GM12878 (cell line): ENCODE data around the gene ZCCHC18.

Source experiments
- CTCF ChIP-seq, 3 experiments: IDR thresholded peaks in 2 of 3; conservative IDR thresholded peaks in 1 of 3; 2 replicates each; pipeline ENCODE4 v1.5.1; 2011; ENCODE audit warnings: low read depth in 3 of 3, low read length in 3 of 3, mild to moderate bottlenecking in 3 of 3, control low read depth in 2 of 3, moderate library complexity in 2 of 3, inconsistent platforms in 1 of 3, mixed read lengths in 1 of 3; ENCODE audit not compliant: control insufficient read depth in 2 of 3, insufficient read depth in 1 of 3; ENCODE audit errors: extremely low read depth in 1 of 3
- EZH2 ChIP-seq: IDR thresholded peaks from 2 replicates; pipeline ENCODE4 v1.6.1; 2012; ENCODE audit warnings: low read depth, mild to moderate bottlenecking, control low read depth, inconsistent platforms, low read length, borderline replicate concordance; ENCODE audit not compliant: control insufficient read depth
- GABPA ChIP-seq: IDR thresholded peaks from 2 replicates; pipeline ENCODE4 v1.6.1; 2014; ENCODE audit warnings: antibody characterized with exemption, low read depth, mild to moderate bottlenecking, inconsistent platforms
- SMC3 ChIP-seq: IDR thresholded peaks from 2 replicates; pipeline ENCODE4 v1.6.1; 2011; ENCODE audit warnings: low read length, improper control_type of control experiment, borderline replicate concordance
- SP1 ChIP-seq: IDR thresholded peaks from one replicate; pipeline ENCODE4 v1.6.1; 2011; ENCODE audit warnings: low read depth, low read length
- USF1 ChIP-seq: IDR thresholded peaks from 2 replicates; pipeline ENCODE4 v1.6.1; 2011; ENCODE audit warnings: borderline replicate concordance, low read depth, mild to moderate bottlenecking, moderate library complexity, mixed read lengths, low read length; ENCODE audit not compliant: insufficient read depth; ENCODE audit errors: extremely low read length

GRCh38 chrX:104108955-104109354, 3.4 kb upstream of the ZCCHC18 start:
- TF ChIP-seq SP1 (no peak), SMC3 (no peak), CTCF (IDR thresholded peaks at IDR 0.05 in 2 of 3, conservative IDR thresholded peaks at IDR 0.05 in 1 of 3; ENCODE audit: control insufficient read depth in 2 of 3, extremely low read depth in 1 of 3, insufficient read depth in 1 of 3, low read depth in 3 of 3, low read length in 3 of 3) (no peak), USF1 (no peak), EZH2 (no peak), GABPA (no peak)
